ENCODE measurements around the gene CDX4. TPM values are rescaled to one million over a fixed set of nuclear protein-coding genes. Genes with fewer than 3 reads are reported as not detected.
"Not testable (repeated sequence)": the region's sequence is repeated elsewhere in the genome, so short reads cannot be mapped to it uniquely, and the experiment has no call there.

The CDX4 gene
- total RNA-seq, 1 donor from 2014 or later = not detected

- TF ChIP-seq CTCF (IDR thresholded peaks at IDR 0.05) (no peak), POLR2AphosphoS5 (IDR thresholded peaks at IDR 0.05; ENCODE audit: insufficient read depth in 1 of 2, low read depth in 1 of 2) (no peak), POLR2A (IDR thresholded peaks at IDR 0.05) (no peak)
- no peak overlapping the region for H3K4me3 ChIP-seq
- no peaks in the 10 kb centered on the region for H3K9me3 ChIP-seq
- no peaks in the 10 kb centered on the region for H3K27me3 ChIP-seq
- H3K36me3 ChIP-seq = no peaks in the 10 kb centered on the region
- no peak for DNase-seq (ENCODE audit: extremely low spot score in 2 of 2)
- H3K27ac ChIP-seq = no peak overlapping the region
- intact Hi-C loops (cut with DNase I) = no loop called here
- H3K4me1 ChIP-seq = no peaks in the 10 kb centered on the region
These were observed 21.5 kb downstream of the CDX4 start for GRCh38 chrX:73468376-73468775.

GRCh38 chrX:73478961-73479360, 32.1 kb downstream of the CDX4 start:
- no peak overlapping the region for H3K27ac ChIP-seq
- intact Hi-C loops (cut with DNase I) = no loop called here

GRCh38 chrX:73481521-73481920, 34.7 kb downstream of the CDX4 start:
- no peak for TF ChIP-seq POLR2A (IDR thresholded peaks at IDR 0.05)
- TF ChIP-seq POLR2AphosphoS5 (IDR thresholded peaks at IDR 0.05; ENCODE audit: insufficient read depth in 1 of 2, low read depth in 1 of 2) = no peak
- TF ChIP-seq CTCF (IDR thresholded peaks at IDR 0.05) = no peak
- no peaks in the 10 kb centered on the region for H3K36me3 ChIP-seq
- H3K4me1 ChIP-seq = no peaks in the 10 kb centered on the region
- H3K9me3 ChIP-seq = no peaks in the 10 kb centered on the region
- intact Hi-C loops (cut with DNase I) = no loop called here
- no peaks in the 10 kb centered on the region for H3K27me3 ChIP-seq
- no peak for DNase-seq (ENCODE audit: extremely low spot score in 2 of 2)
- no peak overlapping the region for H3K4me3 ChIP-seq
- H3K27ac ChIP-seq = no peak overlapping the region

More at GRCh38 chrX:73478961-73479360, 32.1 kb downstream of the CDX4 start:
- Histone ChIP-seq H3K9me3 (no peaks in the 10 kb centered on the region), H3K36me3 (no peaks in the 10 kb centered on the region), H3K4me1 (no peaks in the 10 kb centered on the region), H3K4me3 (no peak overlapping the region), H3K27me3 (no peaks in the 10 kb centered on the region)
- no peak for DNase-seq (ENCODE audit: extremely low spot score in 2 of 2)
- TF ChIP-seq POLR2AphosphoS5 (IDR thresholded peaks at IDR 0.05; ENCODE audit: insufficient read depth in 1 of 2, low read depth in 1 of 2) = no peak
- TF ChIP-seq CTCF (IDR thresholded peaks at IDR 0.05) = no peak
- no peak for TF ChIP-seq POLR2A (IDR thresholded peaks at IDR 0.05)

- H3K4me3 ChIP-seq = no peak overlapping the region
- H3K36me3 ChIP-seq = no peaks in the 10 kb centered on the region
- H3K27me3 ChIP-seq = no peaks in the 10 kb centered on the region
- H3K9me3 ChIP-seq = no peaks in the 10 kb centered on the region
- H3K4me1 ChIP-seq = no peaks in the 10 kb centered on the region
- H3K27ac ChIP-seq = no peak overlapping the region
- TF ChIP-seq CTCF (IDR thresholded peaks at IDR 0.05) (no peak), POLR2AphosphoS5 (IDR thresholded peaks at IDR 0.05; ENCODE audit: insufficient read depth in 1 of 2, low read depth in 1 of 2) (no peak), POLR2A (IDR thresholded peaks at IDR 0.05) (no peak)
- intact Hi-C loops (cut with DNase I) = no loop called here
- DNase-seq (ENCODE audit: extremely low spot score in 2 of 2) = no peak
These were observed 43.8 kb downstream of the CDX4 start for GRCh38 chrX:73490661-73491060.

- H3K4me1 ChIP-seq; H3K36me3 ChIP-seq; H3K4me3 ChIP-seq; H3K9me3 ChIP-seq; DNase-seq (ENCODE audit: extremely low spot score in 2 of 2); H3K27me3 ChIP-seq; intact Hi-C loops (cut with DNase I); H3K27ac ChIP-seq: not testable (repeated sequence)
These were observed 45.3 kb downstream of the CDX4 start for GRCh38 chrX:73492178-73492577.

Small RNA genes within 50 kb of the gene (small RNA-seq; reads per million reads assigned to genes)
- not detected for gene MORF4L1P6
- not detected for gene RNU6-1044P

Other genes starting within 250 kb of the CDX4 start
- gene NAP1L2, start 232.2 kb upstream of the CDX4 start, total RNA-seq = 4.7 TPM
- gene CHIC1, start 116.1 kb downstream of the CDX4 start, total RNA-seq = 9.1 TPM

All from vagina (tissue), 2 donors.